ENCODE data around the gene TMEM130.
"Not testable (repeated sequence)": the region's sequence is repeated elsewhere in the genome, so short reads cannot be mapped to it uniquely, and the experiment has no call there.

The TMEM130 gene

DNA sequence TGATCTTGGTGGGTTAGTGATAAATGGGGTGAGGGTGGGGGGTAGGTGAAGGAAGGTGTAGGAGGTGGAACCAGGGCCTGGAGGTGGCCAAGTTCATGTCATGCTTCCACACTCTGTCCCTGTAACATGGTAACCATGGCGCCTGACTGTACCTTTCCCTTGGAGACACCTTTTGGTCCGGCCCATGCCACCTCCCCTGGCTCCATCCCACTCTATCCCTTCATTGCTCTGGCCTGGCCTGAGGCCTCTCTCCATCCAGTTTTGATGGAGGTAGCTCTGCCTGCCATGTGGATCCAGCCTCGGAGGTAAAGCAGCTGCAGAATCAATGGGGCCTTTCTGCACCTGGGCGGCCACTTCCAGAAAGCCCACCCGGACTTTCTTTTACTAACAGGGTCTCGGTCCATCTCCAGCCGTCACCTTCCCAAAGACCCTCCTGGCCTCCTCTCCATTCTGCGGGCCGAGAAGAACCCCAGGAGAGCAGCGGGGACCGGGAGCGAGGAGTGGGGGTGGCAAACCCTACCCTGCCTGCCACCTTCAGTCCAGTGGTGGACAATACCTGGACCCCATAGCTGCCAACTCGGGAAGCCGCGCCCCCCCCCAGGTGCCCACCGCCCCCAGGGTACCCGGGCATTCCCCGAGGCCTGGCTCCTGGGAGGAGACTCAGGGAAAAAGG, 8.0 kb upstream of the TMEM130 start:
- no peak for DNase-seq (ENCODE audit: low read depth in 2 of 2)

DNA sequence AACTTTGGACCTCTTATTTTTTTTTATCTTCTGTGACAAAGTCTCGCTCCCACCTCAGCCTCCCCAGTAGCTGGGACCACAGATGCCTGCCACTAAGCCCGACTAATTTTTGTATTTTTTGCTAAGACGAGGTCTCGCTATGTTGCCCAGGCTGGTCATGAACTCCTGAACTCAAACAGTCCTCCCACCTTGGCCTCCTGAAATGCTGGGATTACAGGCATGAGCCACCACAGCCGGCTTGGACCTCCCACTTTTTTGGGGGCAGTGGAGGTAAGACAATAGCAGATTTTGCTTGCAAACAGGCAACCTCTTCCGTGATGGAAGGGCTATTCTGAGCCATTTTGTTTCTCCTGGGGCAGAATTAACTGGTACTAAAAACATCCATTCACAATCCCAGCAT, 7.3 kb upstream of the TMEM130 start:
- no peak for DNase-seq (ENCODE audit: low read depth in 2 of 2)

DNA sequence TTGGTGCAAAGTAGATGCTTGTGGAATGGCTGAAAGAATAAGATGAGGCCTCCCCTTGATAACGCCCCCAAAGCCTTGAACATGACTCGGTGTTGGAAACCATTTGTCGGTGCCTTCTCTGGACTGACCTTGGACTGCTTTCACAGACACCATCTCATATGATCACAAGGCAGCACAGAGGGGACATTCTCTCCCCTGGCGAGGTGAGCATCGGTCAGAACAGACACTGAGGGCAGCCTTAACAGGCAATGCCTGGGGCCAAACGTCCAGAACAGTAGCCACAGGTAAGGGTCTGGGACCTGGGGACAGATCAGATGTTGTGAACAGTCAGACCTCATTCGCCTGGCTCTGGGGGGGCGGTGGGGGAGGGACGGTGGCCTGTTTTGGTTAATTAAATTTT, 5.7 kb upstream of the TMEM130 start:
- DNase-seq (ENCODE audit: low read depth in 2 of 2), result no peak

DNA sequence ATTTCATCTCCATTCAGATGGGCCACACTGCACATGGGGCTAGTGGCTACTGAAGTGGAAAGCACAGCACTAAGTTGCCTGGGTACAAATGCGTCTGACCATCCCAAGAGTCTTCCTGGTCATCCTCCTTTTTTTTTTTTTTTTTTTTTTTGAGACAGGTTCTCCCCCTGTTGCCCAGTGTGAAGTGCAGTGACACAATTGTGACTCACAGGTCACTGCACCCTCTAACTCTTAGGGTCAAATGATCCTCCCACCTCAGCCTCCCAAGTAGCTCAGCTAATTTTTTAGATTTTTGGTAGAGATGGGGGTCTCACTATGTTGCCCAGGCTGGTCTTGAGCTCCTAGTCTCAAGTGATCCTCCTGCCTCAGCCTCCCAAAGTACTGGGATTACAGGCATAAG, 5.1 kb upstream of the TMEM130 start:
- DNase-seq (ENCODE audit: low read depth in 2 of 2), result no peak

DNA sequence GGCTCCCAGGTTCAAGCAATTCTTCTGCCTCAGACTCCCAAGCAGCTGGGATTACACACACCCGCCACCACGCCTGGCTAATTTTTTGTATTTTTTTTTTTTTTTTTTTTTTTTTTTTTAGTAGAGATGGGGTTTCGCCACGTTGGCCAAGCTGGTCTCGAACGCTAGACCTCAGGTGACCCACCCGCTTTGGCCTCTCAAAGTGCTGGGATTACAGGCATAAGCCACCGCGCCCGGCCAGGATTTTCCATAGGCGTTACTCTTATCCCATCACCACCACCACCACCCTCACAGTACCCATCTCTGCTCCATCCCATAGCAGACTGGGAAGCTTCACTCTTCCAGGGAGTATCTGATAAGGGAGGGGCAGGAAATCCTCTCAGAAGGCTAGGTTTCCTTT, 3.8 kb upstream of the TMEM130 start:
- DNase-seq (ENCODE audit: low read depth in 2 of 2), result not testable (repeated sequence)

DNA sequence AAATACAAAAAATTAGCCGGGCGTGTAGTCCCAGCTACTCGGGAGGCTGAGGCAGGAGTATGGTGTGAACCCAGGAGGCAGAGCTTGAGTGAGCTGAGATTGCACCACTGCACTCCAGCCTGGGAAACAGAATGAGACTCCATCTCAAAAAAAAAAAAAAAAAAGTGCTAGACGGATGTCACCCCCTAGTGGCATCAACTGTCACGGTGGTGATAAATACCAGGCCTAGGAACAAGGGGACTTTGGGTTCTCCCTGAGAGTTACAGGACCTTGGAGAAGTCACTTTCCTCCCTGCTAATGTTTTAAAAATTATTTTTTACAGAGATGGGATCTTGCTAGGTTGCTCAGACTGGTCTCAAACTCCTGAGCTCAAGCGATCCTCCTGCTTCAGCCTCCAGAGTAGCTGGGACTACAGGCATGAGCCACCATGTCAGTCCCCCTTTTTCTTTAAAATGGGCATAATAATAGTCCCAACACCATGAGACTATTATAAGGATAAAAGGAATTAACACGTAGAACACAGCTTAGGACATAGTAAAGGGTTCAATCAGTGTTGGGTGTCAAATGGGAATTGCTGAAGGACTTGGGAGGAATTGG, 2.6 kb upstream of the TMEM130 start:
- no peak for DNase-seq (ENCODE audit: low read depth in 2 of 2)

DNA sequence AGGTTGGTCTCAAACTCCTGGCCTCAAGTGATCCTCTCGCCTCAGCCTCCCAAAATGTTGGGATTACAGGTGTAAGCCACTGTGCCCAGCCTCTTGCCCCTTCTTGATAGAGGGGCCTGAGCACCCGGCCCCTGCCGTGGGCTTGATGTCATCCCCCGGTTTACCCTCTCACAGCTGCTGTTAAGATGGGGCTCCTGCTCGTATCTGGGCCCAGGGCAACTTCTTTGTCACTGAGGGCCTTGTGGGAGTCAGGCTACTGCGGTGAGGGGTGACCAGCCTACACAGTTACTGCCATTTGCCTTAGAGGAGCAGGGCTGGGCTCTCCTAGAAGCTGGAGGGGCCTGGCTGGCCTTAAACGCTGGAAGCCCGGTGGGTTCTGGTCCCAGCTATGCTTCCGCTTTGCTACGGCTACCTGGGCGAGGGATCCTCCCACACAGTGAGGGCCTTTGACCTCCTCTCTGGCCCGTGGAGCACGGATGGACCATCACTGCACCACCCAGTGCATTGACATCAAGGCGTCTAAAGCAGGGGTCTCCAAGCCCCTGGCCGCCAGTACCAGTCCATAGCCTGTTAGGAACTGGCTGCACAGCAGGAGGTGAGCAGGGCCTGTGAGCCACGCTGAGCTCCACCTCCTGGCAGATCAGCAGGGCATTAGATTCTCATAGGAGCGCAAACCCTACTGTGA, 1.1 kb upstream of the TMEM130 start:
- DNase-seq (ENCODE audit: low read depth in 2 of 2), result no peak

DNA sequence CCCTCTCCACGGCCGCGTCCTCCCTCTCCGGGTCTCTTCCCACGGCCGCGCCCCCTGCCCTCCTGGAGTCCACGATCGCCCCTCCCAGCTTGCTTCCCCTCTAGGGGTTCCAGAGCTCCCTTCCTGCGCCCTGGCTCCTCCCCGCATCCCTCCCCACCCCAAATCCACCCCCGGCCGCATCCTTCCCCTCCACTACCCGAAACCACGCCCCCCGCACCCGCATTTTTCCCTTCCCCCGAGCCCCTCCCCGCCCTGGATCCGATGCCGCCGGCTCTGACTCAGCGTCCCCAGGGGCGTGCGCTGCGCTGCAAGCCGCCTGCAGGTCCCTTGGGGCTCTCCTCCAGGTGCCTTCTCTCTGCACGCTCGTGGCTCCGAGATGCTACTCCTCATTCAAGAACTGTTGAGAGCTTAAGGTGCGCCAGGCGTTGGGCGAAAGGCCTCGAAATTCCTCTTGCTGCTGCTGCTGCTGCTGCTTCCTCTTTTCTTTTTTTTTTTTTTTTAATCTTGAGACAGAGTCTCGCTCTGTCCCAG, 372 bp upstream of the TMEM130 start:
- peak; percentile 74 for DNase-seq (ENCODE audit: low read depth in 2 of 2)

DNA sequence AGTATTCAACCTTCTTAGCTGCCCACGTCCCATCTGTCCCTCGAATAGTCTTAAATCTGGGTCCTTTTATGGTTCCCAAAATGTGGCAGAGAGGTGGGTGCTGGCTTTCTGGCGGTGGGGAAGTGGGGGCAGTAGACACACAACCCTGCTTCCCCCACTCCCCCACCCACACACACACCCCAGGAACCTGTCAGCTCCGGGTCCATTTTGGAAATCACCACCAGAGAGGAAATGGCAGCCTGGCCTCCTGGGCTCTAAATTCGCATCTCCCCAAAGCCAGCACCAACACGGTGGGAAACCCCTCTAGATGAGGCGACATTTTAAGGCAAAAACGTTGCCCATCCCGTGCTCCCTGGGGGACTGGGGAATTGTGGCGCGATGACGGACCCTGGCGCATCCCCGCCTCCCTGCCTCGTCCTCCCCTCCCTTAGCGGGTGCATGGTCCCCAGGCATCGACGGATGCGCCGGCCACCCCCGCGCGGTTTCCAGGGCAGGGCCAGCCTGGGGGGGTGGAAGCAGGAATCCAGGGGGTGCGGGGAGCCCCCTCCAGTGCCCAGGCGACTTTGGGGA, 702 bp downstream of the TMEM130 start:
- no peak for DNase-seq (ENCODE audit: low read depth in 2 of 2)

DNA sequence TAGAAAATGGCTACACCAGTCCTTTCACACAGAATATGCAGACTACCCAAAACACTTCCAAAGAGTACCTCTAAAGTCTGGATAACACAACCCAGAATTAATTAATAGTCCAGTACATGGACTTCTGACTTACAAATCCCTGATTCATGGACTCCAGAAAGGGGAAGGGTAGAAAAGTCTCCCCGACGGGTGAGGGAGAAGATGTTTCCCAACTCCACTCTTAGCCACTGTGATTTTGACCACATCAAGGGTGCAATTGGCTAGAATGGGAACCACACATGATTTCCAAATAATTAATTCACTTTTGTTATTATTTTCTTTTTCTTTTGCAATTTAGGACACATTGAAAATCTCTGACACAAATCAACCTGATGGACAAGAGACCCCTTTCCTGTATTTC, 1.4 kb downstream of the TMEM130 start:
- no peak for DNase-seq (ENCODE audit: low read depth in 2 of 2)

DNA sequence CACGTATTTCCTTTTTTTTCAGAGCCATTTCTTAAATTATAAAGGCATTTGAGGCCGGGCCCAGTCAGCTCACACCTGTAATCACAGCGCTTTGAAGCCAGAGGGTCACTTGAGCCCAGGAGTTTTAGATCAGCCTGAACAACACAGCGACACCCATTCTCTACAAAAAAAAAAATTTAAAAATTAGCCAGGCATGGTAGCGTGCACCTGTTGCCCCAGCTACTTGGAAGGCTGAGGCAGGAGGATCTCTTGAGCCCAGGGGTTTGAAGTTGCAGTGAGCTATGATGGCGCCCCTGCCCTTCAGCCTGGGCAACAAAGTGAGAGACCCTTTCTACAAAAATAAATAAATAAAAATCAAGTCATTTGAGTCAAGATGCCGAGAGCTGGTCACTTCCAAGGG, 3.0 kb downstream of the TMEM130 start:
- DNase-seq (ENCODE audit: low read depth in 2 of 2), result no peak

DNA sequence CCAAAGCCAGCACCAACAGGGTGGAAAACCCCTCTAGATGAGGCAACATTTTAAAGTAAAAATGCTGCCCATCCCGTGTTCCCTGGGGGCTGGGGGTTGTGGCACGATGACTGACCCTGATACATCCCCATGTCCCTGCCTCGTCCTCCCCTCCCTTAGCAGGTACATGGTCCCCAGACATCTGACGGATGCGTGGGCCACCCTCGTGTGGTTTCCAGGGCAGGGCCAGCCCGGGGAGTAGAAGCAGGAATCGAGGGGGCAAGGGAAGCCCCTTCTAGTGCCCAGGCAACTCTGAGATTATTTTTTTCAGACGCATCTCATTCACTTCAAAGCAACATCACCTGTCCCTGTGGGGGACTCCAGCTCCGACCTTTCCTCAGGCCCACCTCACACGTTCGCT, 3.5 kb downstream of the TMEM130 start:
- no peak for DNase-seq (ENCODE audit: low read depth in 2 of 2)

DNA sequence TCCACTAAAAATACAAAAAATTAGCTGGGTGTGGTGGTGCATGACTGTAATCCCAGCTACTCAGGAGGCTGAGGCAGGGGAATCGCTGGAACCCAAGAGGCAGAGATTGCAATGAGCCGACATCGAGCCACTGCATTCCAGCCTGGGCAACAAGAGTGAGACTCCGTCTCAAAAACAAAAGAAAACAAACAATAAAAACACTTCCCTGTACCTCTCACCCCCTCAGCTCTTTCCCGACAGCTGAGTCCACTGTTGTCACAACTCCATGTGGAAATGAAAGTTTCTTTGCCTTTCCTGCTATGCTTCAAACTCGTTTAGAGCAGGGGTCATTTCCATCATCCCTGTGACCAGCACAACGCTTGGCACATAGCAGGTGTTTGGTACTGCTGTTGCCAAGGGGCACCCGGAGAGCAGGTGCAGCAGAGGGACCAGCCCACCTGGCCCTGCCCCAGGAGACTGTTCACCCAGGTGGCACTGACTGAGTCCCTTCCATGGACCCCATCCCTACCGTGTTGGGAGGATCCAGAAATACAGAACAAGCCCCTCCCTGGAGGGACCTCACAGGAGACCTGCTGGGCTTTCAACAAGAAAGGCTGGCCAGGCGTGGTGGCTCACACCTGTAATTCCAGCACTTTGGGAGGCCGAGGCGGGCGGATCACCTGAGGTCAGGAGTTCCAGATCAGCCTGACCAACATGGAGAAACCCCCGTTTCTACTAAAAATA, 4.9 kb downstream of the TMEM130 start:
- no peak for DNase-seq (ENCODE audit: low read depth in 2 of 2)

DNA sequence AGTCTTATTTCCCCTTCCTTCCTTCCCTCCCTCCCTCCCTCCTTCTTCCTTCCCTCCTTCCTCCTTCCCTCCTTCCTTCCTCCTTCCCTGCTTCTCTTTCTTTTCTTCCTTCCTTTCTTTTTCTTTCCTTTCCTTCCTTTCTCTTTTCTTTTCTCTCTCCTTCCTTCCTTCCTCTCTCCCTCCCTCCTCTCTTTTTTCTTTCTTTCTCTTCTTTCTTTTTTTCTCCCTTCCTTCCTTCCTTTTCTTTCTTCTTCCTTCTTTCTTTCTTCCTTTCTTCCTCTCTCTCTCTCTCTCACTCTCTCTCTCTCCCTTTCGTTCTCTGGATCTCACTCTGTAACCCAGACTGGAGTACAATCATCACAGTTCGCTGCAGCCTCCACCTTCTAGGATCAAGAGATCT, 6.2 kb downstream of the TMEM130 start:
- DNase-seq (ENCODE audit: low read depth in 2 of 2), result no peak

DNA sequence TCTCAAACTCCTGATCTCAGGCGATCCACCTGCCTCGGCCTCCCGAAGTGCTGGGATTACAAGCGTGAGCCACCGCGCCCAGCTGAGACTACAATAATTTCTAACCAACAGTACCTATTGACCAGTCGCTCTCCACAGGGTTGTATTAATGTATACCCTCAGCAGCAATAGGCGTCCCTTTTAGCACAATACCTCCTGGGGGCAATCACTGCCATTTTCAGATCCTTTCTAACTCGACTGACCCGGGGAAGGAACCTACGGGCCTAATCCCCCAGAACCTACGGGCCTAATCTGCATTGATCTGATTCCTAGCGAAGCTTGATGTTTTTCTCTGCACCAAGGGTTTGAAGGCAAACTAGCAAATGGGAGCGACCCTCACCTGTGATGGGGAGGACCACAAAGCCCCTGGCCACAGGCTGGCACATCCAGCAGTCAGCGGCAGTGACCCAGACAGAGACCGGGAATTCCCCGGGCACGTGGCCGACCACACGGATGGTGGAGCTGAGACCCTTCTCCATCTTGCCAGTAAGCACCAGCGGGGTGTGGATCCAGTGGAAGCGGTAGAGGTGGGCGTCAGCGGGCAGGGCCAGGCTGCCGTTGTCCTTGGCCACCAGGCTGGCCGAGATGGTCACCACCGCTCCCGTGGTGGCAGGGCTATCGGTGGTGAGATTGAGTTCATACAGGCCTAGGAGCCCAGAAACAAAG, 6.9 kb downstream of the TMEM130 start:
- no peak for DNase-seq (ENCODE audit: low read depth in 2 of 2)

DNA sequence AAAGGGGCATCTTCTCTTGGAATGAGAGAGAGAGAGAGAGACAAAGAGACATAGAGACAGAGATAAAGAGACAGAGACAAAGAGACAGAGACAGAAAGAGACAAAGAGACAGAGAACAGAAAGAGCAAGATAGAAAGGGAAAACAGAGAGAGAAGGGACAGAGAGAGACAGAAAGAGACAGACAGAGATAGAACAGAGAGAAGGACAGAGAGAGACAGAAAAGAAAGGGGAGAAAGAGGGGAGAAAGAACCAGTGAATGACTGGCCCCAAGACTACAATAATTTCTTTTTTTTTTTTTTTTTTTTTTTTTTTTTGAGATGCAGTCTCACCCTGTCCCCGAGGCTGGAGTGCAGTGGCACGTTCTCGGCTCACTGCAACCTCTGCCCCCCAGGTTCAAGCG, 7.6 kb downstream of the TMEM130 start:
- no peak for DNase-seq (ENCODE audit: low read depth in 2 of 2)

DNA sequence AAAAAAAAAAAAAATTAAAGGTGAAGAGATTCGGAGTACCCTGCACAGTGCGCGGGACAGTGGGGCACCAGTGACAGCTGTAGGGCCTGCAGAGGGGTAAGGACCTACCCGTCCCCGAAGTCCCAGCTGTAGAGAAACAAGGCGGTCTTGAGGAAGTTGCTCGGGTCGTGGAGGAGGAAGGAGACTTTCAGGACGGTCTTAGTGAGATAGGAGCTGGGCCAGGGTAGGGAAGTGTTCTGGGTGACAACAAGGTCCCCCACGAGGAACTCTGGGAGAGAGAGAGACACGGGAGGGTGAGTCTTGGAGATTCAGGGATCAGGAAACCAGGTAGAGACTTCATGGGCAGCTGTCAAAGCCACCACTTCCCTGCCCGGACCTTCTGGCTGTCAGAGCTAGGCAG, 9.7 kb downstream of the TMEM130 start:
- DNase-seq (ENCODE audit: low read depth in 2 of 2), result no peak

DNA sequence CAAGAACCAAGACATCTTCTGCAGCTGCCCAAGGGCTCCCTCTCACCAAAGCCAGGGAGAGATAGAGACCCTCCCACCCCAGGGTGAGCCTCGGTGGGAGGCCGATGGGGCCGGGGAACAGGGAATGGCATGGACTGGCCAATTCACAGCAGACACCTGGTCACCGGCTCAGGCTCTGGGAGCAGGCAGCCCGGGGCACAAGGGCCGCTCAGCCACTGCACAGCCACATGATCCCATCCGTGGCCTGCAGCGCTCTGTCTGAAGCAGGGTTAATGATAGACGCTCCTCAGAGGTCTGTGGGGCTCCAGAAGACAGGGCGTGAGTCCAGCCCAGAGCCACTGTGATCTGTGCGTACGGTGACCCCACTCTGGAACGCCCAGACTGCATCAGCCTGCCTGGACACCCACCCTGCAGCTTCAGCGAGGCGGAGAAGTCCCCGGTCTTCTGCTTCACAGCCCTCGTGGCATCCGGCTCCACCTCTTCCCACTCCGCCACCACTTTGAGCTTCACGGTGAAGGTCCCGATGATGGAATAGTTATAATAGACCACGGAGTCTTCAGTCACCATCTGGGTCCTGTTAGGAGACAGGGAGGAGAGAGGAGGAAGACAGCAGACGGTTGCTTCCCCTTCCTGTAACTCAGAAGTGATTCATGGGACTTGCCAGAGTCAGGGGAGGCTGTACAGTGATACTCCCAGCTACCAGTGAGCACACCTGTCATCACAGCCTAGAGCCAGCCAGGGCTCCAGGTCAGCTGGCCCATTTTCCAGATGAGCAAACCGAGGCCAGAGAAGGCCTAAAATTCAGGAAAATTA, 14.0 kb downstream of the TMEM130 start:
- no peak for DNase-seq (ENCODE audit: low read depth in 2 of 2)

DNA sequence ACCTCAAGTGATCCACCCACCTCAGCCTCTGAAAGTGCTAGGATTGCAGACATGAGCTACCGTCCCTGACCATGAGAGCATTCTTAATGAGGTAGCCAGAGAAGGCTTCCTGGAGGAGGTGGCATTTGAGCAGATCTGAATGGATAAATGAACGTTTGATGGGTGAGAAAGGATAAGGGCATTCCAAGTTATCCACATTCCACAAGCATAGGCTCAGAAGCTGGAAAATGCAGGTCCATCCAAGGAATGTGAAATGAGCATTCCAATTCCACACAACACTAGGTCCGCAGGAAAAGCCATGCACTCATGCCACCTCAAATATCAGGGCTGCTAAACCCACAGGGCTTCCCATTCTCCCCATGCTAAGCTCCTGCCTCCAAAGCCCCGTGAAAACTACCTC, 17.0 kb downstream of the TMEM130 start:
- DNase-seq (ENCODE audit: low read depth in 2 of 2), result no peak

DNA sequence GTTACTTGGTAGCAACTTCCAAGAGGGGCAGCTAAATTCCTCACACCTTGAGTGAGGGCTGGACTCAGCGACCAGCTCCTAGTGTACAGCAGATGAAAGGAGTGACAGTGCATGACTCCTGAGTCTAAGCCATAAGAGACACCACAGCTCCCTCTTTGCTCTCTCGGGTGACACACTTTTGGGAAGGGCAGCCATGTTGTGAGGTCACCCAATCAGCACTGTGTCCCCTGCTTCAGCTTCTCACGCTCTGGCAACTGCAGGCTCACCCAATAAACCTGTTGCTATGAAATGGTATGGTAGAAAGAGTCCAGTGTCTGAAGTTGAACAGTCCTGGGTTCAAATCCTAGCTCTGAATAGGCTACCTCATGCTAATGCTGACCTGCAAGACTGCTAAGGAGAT, 20.9 kb downstream of the TMEM130 start:
- no peak for DNase-seq (ENCODE audit: low read depth in 2 of 2)

DNA sequence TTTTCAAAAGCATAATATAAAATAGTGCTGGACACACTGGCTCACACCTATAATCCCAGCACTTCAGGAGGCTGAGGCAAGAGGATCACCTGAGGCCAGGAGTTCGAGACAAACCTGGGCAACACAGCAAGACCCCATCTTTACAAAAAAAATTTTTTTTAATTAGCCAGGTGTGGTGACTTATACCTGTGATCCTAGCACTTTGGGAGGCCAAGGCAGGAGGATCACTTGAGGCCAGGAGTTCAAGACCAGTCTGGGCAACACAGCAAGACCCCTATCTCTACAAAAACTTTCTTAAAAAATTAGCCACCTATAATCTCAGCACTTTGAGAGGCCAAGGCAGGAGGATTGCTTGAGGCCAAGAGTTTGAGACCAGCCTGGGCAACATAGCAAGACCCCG, 27.3 kb downstream of the TMEM130 start:
- DNase-seq (ENCODE audit: low read depth in 2 of 2), result not testable (repeated sequence)

Data from stimulated activated CD4-positive, alpha-beta T cell treated with anti-CD3 and anti-CD28 coated beads, Interleukin-1b, Interleukin-23, amount 100 ng/mL, for 4 hours (primary cell).